A673 (cell line): Measurements from ENCODE around the gene MPI. TPM values are rescaled to one million over a fixed set of nuclear protein-coding genes. Genes with fewer than 3 reads are reported as not detected.

Experiments
- BruUV-seq: library from RNA; stranded (reverse); fragments of 400-500 nt; replicated peaks from 2 replicates; lab custom pipeline; 2021; lab: Mats Ljungman, UMichigan
- CTCF ChIA-PET: fragments of 300-600 bp; sonication (Branson Sonifier 250); formaldehyde crosslinking; loops from one replicate; lab custom pipeline; 2022; ENCODE audit warnings: antibody characterized with exemption; lab: Charles Lee
- POLR2A ChIA-PET: fragments of 300-600 bp; sonication (Branson Sonifier 250); formaldehyde crosslinking; loops from one replicate; lab custom pipeline; 2022; ENCODE audit warnings: antibody characterized with exemption; ENCODE audit not compliant: low non-redundant PET; lab: Charles Lee
- DNase-seq: peaks from one replicate; pipeline ENCODE4 v3.0.0-alpha.2; 2015; ENCODE audit warnings: low spot score
- H3K27ac ChIP-seq: fragments of 200-600 bp; sonication (generic); 2 replicates; pipeline ENCODE4 v1.5.1; 2016; ENCODE audit warnings: mixed run types, low read depth, mild to moderate bottlenecking, mixed read lengths, antibody characterized with exemption, low read length; ENCODE audit not compliant: poor library complexity, severe bottlenecking
- H3K27me3 ChIP-seq: fragments of 200-600 bp; sonication (generic); replicated peaks from 2 replicates; pipeline ENCODE4 v1.6.1; 2017; ENCODE audit warnings: mixed run types, low read depth, mild to moderate bottlenecking, mixed read lengths, antibody characterized with exemption, low read length; ENCODE audit not compliant: insufficient read depth, poor library complexity
- H3K36me3 ChIP-seq: fragments of 200-600 bp; sonication (generic); 2 replicates; pipeline ENCODE4 v1.6.1; 2016; ENCODE audit warnings: mixed run types, mild to moderate bottlenecking, mixed read lengths, antibody characterized with exemption, low read length; ENCODE audit not compliant: insufficient read depth, poor library complexity, severe bottlenecking
- H3K4me1 ChIP-seq: fragments of 200-600 bp; sonication (generic); 2 replicates; pipeline ENCODE4 v1.6.1; 2017; ENCODE audit warnings: mixed run types, mild to moderate bottlenecking, mixed read lengths, antibody characterized with exemption, low read length; ENCODE audit not compliant: insufficient read depth, poor library complexity, severe bottlenecking
- H3K4me3 ChIP-seq: fragments of 200-600 bp; sonication (generic); 2 replicates; pipeline ENCODE4 v1.5.1; 2016; ENCODE audit warnings: low read depth, mixed run types, mild to moderate bottlenecking, mixed read lengths, low read length; ENCODE audit not compliant: poor library complexity, severe bottlenecking
- H3K9me3 ChIP-seq: fragments of 200-600 bp; sonication (generic); 2 replicates; pipeline ENCODE4 v1.6.1; 2016; ENCODE audit warnings: mixed run types, low read depth, mild to moderate bottlenecking, mixed read lengths, antibody characterized with exemption, low read length; ENCODE audit not compliant: poor library complexity, severe bottlenecking
- CTCF ChIP-seq: fragments of 300-800, 200-600 bp; sonication (generic); conservative IDR thresholded peaks from 2 replicates; pipeline ENCODE4 v1.5.1; 2017; ENCODE audit warnings: low read depth, mild to moderate bottlenecking, antibody characterized with exemption, low read length, moderate library complexity, mixed read lengths
- EZH2 ChIP-seq: fragments of 200-600 bp; sonication (generic); IDR thresholded peaks from 2 replicates; pipeline ENCODE4 v1.6.1; 2017; ENCODE audit warnings: borderline replicate concordance, low read depth, mild to moderate bottlenecking, mixed read lengths, antibody characterized with exemption, low read length; ENCODE audit not compliant: poor library complexity, severe bottlenecking
- intact Hi-C: fragments of 100-400 bp; cut with micrococcal nuclease; formaldehyde crosslinking; loops from one replicate; pipeline ENCODE4 v1.10.0; 2022; ENCODE audit not compliant: unreplicated experiment
- total RNA-seq: library from RNA; stranded (reverse); gene quantifications from 2 replicates; pipeline ENCODE4 v1.2.3, GENCODE V29; 2021

The MPI gene
- total RNA-seq, 1 experiment from 2014 or later = 48.2 TPM

- POLR2A ChIA-PET = no interaction called here
- intact Hi-C loops = no loop called here
- H3K27me3 ChIP-seq = no peaks in the 10 kb centered on the region
- H3K9me3 ChIP-seq = peaks cover 9% of the 10 kb centered on the region
- H3K36me3 ChIP-seq = peaks cover 14% of the 10 kb centered on the region
- peak; percentile 77 for DNase-seq
- peak overlapping the region; percentile 66 for H3K27ac ChIP-seq
- CTCF ChIA-PET = interaction anchor here (0.6 kb wide), 1 partner anchor 36 kb away, joined by 6 read pairs; no protein-coding TSS in a partner anchor
- peaks cover 27% of the 10 kb centered on the region for H3K4me1 ChIP-seq
- BruUV-seq = no TSS peak
- H3K4me3 ChIP-seq = no peak overlapping the region
- no peak for TF ChIP-seq CTCF
- TF ChIP-seq EZH2 = no peak
Observed at GRCh38 chr15:74866090-74866489, 23.8 kb upstream of the MPI start.

GRCh38 chr15:74867466-74868038, 22.3 kb upstream of the MPI start:
- no TSS peak for BruUV-seq
- Histone ChIP-seq H3K4me1 (peaks cover 32% of the 10 kb centered on the region), H3K36me3 (peaks cover 14% of the 10 kb centered on the region), H3K9me3 (peaks cover 9% of the 10 kb centered on the region), H3K4me3 (no peak overlapping the region), H3K27me3 (no peaks in the 10 kb centered on the region), H3K27ac (peak overlapping the region; percentile 66)
- intact Hi-C loops = no loop called here
- CTCF ChIA-PET = no interaction called here
- POLR2A ChIA-PET = interaction anchor here (0.6 kb wide), 1 partner anchor 99 kb away, joined by 5 read pairs; no protein-coding TSS in a partner anchor
- no peak for DNase-seq
- TF ChIP-seq EZH2 (no peak), CTCF (no peak)

- peak overlapping the region; percentile 66 for H3K27ac ChIP-seq
- no peak overlapping the region for H3K4me3 ChIP-seq
- H3K27me3 ChIP-seq = no peaks in the 10 kb centered on the region
- CTCF ChIA-PET = no interaction called here
- peaks cover 14% of the 10 kb centered on the region for H3K36me3 ChIP-seq
- POLR2A ChIA-PET = interaction anchor here (0.6 kb wide), 1 partner anchor 99 kb away, joined by 5 read pairs; no protein-coding TSS in a partner anchor
- TF ChIP-seq CTCF = no peak
- TF ChIP-seq EZH2 = no peak
- peaks cover 32% of the 10 kb centered on the region for H3K4me1 ChIP-seq
- H3K9me3 ChIP-seq = peaks cover 9% of the 10 kb centered on the region
- BruUV-seq = no TSS peak
- DNase-seq = peak; percentile 35
- intact Hi-C loops = no loop called here
Observed at GRCh38 chr15:74868059-74868458, 21.8 kb upstream of the MPI start.
